Glutamatergic neuron (in vitro differentiated cells): Measurements from ENCODE around the gene BMPER. TPM values are rescaled to one million over a fixed set of nuclear protein-coding genes. Genes with fewer than 3 reads are reported as not detected.

Source experiments
- DNase-seq: peaks from one replicate; pipeline ENCODE4 v3.0.0; 2022
- H3K27ac Mint-ChIP-seq: one replicate; pipeline ENCODE4 v1.8.0; 2020; ENCODE audit warnings: mild to moderate bottlenecking, mixed read lengths, inconsistent platforms; ENCODE audit not compliant: unreplicated experiment
- H3K27me3 Mint-ChIP-seq: one replicate; pipeline ENCODE4 v1.8.0; 2020; ENCODE audit warnings: mild to moderate bottlenecking, moderate library complexity, mixed read lengths, inconsistent platforms; ENCODE audit not compliant: unreplicated experiment
- H3K36me3 Mint-ChIP-seq: one replicate; pipeline ENCODE4 v1.8.0; 2020; ENCODE audit warnings: mild to moderate bottlenecking, mixed read lengths, inconsistent platforms; ENCODE audit not compliant: unreplicated experiment
- H3K4me1 Mint-ChIP-seq: one replicate; pipeline ENCODE4 v1.8.0; 2020; ENCODE audit warnings: mild to moderate bottlenecking, low read depth, mixed read lengths, inconsistent platforms; ENCODE audit not compliant: unreplicated experiment
- H3K4me3 Mint-ChIP-seq: one replicate; pipeline ENCODE4 v1.8.0; 2020; ENCODE audit warnings: mild to moderate bottlenecking, mixed read lengths, inconsistent platforms; ENCODE audit not compliant: unreplicated experiment
- H3K9me3 Mint-ChIP-seq: one replicate; pipeline ENCODE4 v1.8.0; 2020; ENCODE audit warnings: mild to moderate bottlenecking, moderate library complexity, mixed read lengths, inconsistent platforms; ENCODE audit not compliant: unreplicated experiment
- CTCF ChIP-seq: fragments of 200-600 bp; sonication (generic); IDR thresholded peaks from one replicate; pipeline ENCODE4 v1.5.0; 2021; ENCODE audit not compliant: partially characterized antibody, unreplicated experiment
- total RNA-seq: library from RNA; stranded (reverse); fragmentation: NEBNext Ultra II Directional; extraction: Animal tissue kit (Norgen Biotek cat#: 25700); gene quantifications from one replicate; pipeline ENCODE4 v1.2.1, GENCODE V29; 2021; ENCODE audit not compliant: unreplicated experiment

Gene BMPER
- total RNA-seq, 1 donor from 2014 or later, result 16.2 TPM

GRCh38 chr7:34084651-34085050 lies 179.3 kb downstream of the BMPER start:
- Mint-ChIP-seq H3K27ac (no peak overlapping the region), H3K9me3 (no peaks in the 10 kb centered on the region), H3K4me1 (peaks cover 2% of the 10 kb centered on the region), H3K4me3 (no peak overlapping the region), H3K36me3 (no peaks in the 10 kb centered on the region), H3K27me3 (no peaks in the 10 kb centered on the region)
- no peak for DNase-seq
- TF ChIP-seq CTCF, result no peak

- no peak for DNase-seq
- Mint-ChIP-seq H3K36me3 (no peaks in the 10 kb centered on the region), H3K27ac (no peak overlapping the region), H3K9me3 (no peaks in the 10 kb centered on the region), H3K4me1 (peaks cover 2% of the 10 kb centered on the region), H3K27me3 (no peaks in the 10 kb centered on the region), H3K4me3 (no peak overlapping the region)
- no peak for TF ChIP-seq CTCF
Measured at GRCh38 chr7:34086064-34086463, 180.7 kb downstream of the BMPER start.

- Mint-ChIP-seq H3K27ac (no peak overlapping the region), H3K9me3 (no peaks in the 10 kb centered on the region), H3K27me3 (no peaks in the 10 kb centered on the region), H3K36me3 (no peaks in the 10 kb centered on the region), H3K4me1 (no peaks in the 10 kb centered on the region), H3K4me3 (no peak overlapping the region)
- DNase-seq, result no peak
- no peak for TF ChIP-seq CTCF
Measured at GRCh38 chr7:34086981-34087380, 181.6 kb downstream of the BMPER start.

GRCh38 chr7:34087892-34088891 lies 182.9 kb downstream of the BMPER start:
- Mint-ChIP-seq H3K27me3 (no peaks in the 10 kb centered on the region), H3K9me3 (no peaks in the 10 kb centered on the region), H3K4me1 (no peaks in the 10 kb centered on the region), H3K27ac (no peak overlapping the region), H3K36me3 (peaks cover 11% of the 10 kb centered on the region), H3K4me3 (no peak overlapping the region)
- DNase-seq, result peak; percentile 76
- peak; percentile 74 for TF ChIP-seq CTCF

GRCh38 chr7:34090816-34091215 lies 185.5 kb downstream of the BMPER start:
- Mint-ChIP-seq H3K9me3 (no peaks in the 10 kb centered on the region), H3K4me3 (no peak overlapping the region), H3K27me3 (no peaks in the 10 kb centered on the region), H3K36me3 (peaks cover 11% of the 10 kb centered on the region), H3K27ac (no peak overlapping the region), H3K4me1 (no peaks in the 10 kb centered on the region)
- no peak for DNase-seq
- no peak for TF ChIP-seq CTCF
